HG03097 (cell line): Measurements from ENCODE around the gene DNM3.
"Not testable (repeated sequence)": the region's sequence is repeated elsewhere in the genome, so short reads cannot be mapped to it uniquely, and the experiment has no call there.

Source experiments
- ATAC-seq: cut with Tn5 transposase; IDR thresholded peaks from one replicate; pipeline ENCODE4 v1.9.1; 2021; ENCODE audit not compliant: unreplicated experiment, low FRiP score

The DNM3 gene

GRCh38 chr1:172430128-172430454, 588.8 kb downstream of the DNM3 start:
- ATAC-seq, result no peak

GRCh38 chr1:172431204-172431603, 589.9 kb downstream of the DNM3 start:
- ATAC-seq, result no peak

- ATAC-seq, result no peak
Observed at GRCh38 chr1:172431721-172432192, 590.5 kb downstream of the DNM3 start.

- not testable (repeated sequence) for ATAC-seq
Observed at GRCh38 chr1:172437183-172437582, 595.9 kb downstream of the DNM3 start.

DNA sequence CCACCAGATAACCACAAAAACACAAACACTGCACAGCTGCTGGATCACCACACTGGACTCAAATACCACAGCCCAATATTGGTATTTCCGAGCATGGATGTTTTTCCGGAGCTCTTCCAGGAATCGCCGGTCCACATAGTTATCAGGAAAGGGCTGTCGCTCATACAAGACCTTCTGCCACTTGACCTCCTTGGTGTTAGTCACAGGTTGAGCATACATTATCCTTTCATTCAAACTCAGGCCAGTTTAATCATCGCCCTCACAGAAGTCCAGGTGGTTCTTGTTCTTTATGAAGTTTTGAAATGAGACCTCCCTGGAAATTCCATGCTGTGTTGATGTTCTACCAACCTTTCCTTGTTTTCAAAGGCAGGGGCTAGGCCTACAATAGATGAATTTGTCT, 601.1 kb downstream of the DNM3 start:
- no peak for ATAC-seq

DNA sequence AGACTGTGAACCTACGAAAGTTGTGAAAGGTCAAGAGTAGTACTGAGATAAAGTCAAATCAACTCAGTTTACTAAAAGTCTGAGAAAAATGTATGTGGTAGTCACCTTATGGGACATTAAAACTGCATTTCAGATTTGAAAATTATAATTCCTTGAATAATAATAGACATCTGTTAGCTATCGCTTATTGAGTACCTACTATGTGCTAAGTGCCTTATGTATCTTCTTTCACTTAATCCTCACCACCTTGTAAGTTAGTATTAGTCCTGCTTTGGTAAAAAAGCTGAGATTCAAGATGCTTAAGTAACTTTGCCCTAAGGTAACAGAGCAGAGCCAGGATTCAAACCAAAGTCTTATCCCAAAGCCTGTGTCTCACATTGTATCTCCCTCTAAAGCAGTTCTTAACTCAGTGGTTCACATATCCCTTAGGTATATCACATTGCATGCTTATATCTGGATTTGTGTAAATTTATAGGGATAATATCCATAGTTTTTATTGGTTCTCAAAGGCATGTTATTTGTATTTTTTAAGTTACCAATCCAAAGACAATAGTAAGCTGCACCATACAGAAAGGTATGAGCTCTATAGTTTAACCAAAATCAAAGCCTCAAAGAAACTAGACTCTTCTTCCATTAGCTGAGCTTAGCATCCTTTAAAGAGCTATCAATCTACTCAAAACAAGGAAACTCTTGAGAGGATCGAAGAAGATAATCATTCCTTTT, 601.7 kb downstream of the DNM3 start:
- ATAC-seq, result no peak

GRCh38 chr1:172443666-172444453, 602.6 kb downstream of the DNM3 start, which contains the start of gene PIGC:
PIGC (minus strand) TSS chr1:172444069; CDS start chr1:172442622, 1,447 bp downstream.
- peak; percentile 93 for ATAC-seq

DNA sequence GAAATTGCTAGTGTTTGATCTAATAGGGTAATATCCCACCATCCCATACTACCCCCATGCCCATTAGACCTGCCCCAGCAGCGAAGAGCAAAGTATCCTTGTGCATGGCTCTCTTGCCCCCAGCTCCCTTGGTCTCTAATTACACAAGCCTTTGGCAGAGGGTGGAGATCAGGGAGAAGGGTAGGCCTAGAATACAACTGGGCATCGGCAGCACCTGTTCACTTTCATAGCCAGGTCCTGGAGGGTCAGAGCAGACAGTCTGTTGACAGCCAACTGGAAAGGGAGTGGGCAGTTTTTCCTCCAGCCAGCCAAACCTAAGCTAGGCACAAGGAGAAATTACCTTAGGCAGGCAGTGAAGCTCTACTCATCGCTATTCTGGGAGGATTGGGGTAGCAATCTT, 605.2 kb downstream of the DNM3 start:
- ATAC-seq, result no peak

- ATAC-seq, result no peak
Observed at GRCh38 chr1:172447641-172448040, 606.3 kb downstream of the DNM3 start.

DNA sequence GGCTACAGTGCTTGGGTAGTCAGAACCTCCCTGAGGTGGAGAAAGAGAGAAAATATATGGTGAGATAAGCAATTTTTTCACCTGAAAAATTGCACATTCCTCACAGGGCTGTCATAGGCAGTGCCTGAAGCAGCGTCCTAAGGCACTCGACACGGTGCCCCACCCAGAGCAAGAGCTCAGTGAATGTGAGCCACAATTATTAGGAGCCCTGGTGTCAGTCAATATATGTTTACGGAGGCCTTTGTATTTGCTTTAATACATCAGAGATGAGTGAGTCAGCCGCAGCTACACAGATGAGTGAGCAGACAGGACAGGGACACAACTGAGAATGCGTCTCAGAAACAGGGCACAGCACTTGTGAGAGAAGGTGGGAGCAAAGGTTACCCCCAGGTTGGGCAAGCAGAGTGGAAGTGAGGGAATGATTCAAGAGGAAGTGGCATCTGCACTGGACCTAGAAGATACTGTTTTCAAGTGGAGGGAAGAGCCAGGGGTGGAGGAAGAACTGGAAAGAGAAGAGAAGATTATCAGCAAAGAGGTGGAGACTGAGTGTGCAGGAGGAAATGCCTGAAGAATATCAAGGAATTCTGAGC, 607.8 kb downstream of the DNM3 start:
- no peak for ATAC-seq

DNA sequence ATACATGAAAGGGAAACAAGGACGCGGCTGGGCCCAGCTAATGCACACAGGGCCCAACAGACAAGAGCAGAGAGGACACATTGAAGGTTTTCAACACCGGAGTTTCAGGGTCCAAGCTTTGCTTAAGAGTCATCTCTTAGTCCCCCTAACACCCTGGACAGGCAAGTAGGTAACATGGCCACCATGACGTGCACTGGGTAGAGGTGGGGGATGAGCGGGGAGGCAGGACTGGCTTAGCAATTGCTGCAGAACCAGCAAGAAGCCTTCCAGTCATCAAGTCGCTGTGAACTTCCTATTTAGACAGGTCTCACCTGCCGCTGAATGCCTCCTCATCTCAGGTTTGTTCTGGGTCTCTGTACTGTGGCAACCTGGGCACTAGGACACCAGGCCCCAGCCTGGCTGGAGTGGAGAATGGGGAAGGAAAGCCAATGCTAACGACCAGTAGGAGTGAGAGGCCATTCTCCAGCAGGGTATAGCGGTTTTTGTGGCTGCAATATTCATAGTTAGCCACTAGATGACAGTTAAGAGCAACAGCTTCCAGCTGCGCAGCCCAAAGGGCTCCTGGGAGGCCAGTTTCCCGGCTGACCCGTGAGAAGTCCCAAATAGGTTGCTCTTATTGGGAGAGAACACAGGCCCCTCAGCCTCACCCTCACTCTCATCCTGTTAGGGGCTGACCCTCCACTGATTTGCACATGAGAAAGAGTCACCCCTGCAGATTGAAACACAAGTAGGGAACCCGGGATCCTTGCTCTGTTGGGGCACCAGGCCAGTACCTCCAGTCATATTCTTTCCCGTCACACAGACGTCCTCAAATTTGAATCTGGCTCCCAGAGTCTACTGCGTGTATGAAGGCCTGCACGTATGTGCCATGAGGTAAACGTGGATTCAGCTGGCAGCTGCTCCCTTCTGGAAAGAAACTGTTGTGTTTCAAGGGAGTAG, 608.6 kb downstream of the DNM3 start:
- no peak for ATAC-seq

DNA sequence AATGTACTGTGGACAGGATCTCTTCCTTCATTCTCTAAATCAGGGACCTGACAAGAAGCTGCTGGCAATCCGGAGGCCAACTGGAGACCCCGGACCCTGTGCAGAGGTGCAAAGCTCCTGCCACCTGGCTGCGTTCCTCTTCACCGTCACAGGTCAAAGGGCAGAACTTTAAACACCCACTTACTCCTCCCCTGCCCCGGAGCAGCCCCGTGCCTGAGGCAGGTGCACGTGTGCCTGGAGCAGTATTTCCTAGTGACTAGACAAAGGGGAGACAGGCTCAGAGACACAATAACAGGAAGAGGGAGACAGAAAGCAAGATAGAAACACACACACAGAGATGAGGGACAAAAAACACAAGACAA, 609.2 kb downstream of the DNM3 start:
- ATAC-seq, result no peak

DNA sequence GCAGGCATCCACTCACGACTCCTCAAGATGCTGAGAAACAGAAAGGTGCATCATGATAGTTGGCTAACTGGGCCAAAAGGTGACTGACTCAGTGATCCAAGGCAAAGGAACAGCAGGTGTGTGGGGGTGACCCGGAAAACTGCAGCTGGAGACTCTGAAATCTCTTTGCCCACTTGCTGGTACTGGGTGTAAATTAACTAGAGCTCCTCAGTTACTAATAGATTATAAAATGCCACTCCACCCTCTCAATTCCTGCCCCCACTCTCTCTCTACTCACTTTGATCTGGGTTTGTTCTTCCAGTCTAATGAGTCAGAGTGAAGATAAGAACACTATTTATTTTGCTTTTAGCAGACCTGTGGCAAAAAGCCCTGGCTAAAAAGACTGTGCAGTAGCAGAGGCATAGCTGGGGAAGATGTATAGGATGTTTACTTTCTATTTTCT, 609.7 kb downstream of the DNM3 start:
- no peak for ATAC-seq

- ATAC-seq, result no peak
Observed at GRCh38 chr1:172452536-172453152, 611.3 kb downstream of the DNM3 start.

DNA sequence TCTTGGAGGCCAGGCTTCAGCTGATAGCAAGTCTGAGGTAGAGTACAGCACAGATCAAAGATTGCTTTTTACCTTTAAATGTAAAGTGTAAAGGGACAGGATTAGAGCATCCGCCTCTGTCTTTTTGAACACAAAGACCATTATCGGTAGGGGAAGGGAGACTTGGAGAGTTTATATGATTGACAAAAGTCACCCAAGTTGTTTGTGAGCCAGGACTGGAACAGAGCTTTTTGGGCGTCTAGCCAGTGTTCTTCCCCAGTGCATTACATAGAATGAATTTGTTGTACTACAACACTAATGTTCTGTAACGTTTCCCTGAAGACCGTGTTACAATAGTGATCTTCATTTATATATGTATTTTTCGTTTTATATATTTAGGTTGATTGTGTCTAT, 611.9 kb downstream of the DNM3 start:
- no peak for ATAC-seq

- ATAC-seq, result no peak
Observed at GRCh38 chr1:172453607-172454006, 612.3 kb downstream of the DNM3 start.

- ATAC-seq, result no peak
Observed at GRCh38 chr1:172455451-172455850, 614.2 kb downstream of the DNM3 start.

- ATAC-seq, result no peak
Observed at GRCh38 chr1:172456344-172456769, 615.1 kb downstream of the DNM3 start.

DNA sequence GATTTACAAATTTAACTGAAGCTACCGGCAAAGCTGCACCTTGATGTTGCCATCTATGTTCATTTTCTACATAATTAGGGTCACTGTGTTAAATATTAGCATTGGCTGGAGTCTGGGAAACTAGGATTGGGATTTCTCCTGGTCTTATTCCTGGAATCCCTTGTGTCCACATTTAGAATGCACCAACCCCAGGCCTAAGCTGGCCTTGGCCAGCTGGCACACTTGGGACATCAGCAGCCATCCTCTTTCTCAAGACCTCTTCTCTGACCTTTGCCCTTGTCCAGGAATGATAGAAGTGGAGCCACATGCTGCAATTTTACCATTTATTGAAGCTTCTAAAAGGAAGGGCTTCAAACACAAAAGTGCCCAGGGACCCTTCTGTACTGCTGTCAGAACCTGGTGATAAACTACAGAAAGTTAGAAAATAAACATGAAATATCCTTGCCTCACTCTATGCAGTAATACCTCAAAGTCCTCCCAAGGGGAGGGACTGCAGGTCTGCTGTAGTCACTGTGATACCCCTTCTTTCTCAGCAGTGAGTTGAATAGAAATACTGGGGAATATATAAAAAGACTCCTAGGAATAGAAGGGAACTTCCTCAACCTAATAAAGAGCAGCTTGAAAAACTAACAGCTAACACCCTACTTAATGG, 616.3 kb downstream of the DNM3 start:
- ATAC-seq, result no peak

GRCh38 chr1:172460177-172460576, 618.9 kb downstream of the DNM3 start:
- ATAC-seq, result no peak
